Liver (tissue), 9 donors: Measurements from ENCODE around the gene SH3PXD2B. TPM values are rescaled to one million over a fixed set of nuclear protein-coding genes. Genes with fewer than 3 reads are reported as not detected.

ENCODE experiments used
- DNase-seq: peaks from one replicate; pipeline ENCODE4 v3.0.0-alpha.2; 2017; ENCODE audit warnings: low spot score
- H3K27ac ChIP-seq, 2 donors: one replicate each; pipeline ENCODE4 v1.7.0; 2013; ENCODE audit warnings: inconsistent platforms in 2 of 2, low read length in 2 of 2, control low read depth in 1 of 2, low read depth in 1 of 2, mild to moderate bottlenecking in 1 of 2
- H3K27me3 ChIP-seq, 4 donors: one replicate each; pipeline versions ENCODE4 v1.6.1 to v1.7.0; 2013; ENCODE audit warnings: low read length in 3 of 4, inconsistent platforms in 1 of 4, mild to moderate bottlenecking in 1 of 4, moderate library complexity in 1 of 4; ENCODE audit not compliant: control insufficient read depth in 4 of 4, insufficient read depth in 4 of 4
- H3K36me3 ChIP-seq, 4 donors: one replicate each; pipeline versions ENCODE4 v1.6.1 to v1.7.0; 2013; ENCODE audit warnings: low read length in 3 of 4, mild to moderate bottlenecking in 3 of 4, low read depth in 1 of 4, moderate library complexity in 1 of 4; ENCODE audit not compliant: control insufficient read depth in 4 of 4, insufficient read depth in 3 of 4
- H3K4me1 ChIP-seq, 4 donors: one replicate each; pipeline versions ENCODE4 v1.6.1 to v1.7.0; 2013; ENCODE audit warnings: low read length in 3 of 4, mild to moderate bottlenecking in 3 of 4, moderate library complexity in 1 of 4; ENCODE audit not compliant: control insufficient read depth in 4 of 4, insufficient read depth in 4 of 4
- H3K4me3 ChIP-seq, 3 donors: one replicate each; pipeline versions ENCODE4 v1.6.1 to v1.7.0; 2013; ENCODE audit warnings: low read length in 3 of 3, control low read depth in 1 of 3, low read depth in 1 of 3, mild to moderate bottlenecking in 1 of 3
- H3K9ac ChIP-seq, 2 donors: one replicate each; pipeline ENCODE4 v1.7.0; 2013; ENCODE audit warnings: low read length in 2 of 2, mild to moderate bottlenecking in 2 of 2, moderate library complexity in 2 of 2, control low read depth in 1 of 2, low read depth in 1 of 2
- H3K9me3 ChIP-seq, 4 donors: one replicate each; pipeline versions ENCODE4 v1.6.1 to v1.7.0; 2013; ENCODE audit warnings: low read length in 3 of 4; ENCODE audit not compliant: control insufficient read depth in 4 of 4
- ATF3 ChIP-seq: IDR thresholded peaks from 2 replicates; pipeline ENCODE4 v1.6.1; 2016; ENCODE audit warnings: antibody characterized with exemption
- CTCF ChIP-seq: fragments of 150-350 bp; IDR thresholded peaks from 2 replicates; pipeline ENCODE4 v1.5.1; 2017; ENCODE audit warnings: improper control_type of control experiment, low read depth, low read length; ENCODE audit not compliant: missing input control
- EGR1 ChIP-seq, 2 donors: IDR thresholded peaks; 2 replicates each; pipeline ENCODE4 v1.6.1; 2016 to 2018; ENCODE audit warnings: antibody characterized with exemption in 2 of 2, low read depth in 2 of 2
- HNF4A ChIP-seq, 2 donors: conservative IDR thresholded peaks; 2 replicates each; pipeline ENCODE4 v1.6.1; 2016; ENCODE audit warnings: antibody characterized with exemption in 2 of 2, mild to moderate bottlenecking in 2 of 2
- HNF4G ChIP-seq: IDR thresholded peaks from 2 replicates; pipeline ENCODE4 v1.6.1; 2016; ENCODE audit warnings: antibody characterized with exemption
- JUND ChIP-seq, 2 donors: IDR thresholded peaks; 2 replicates each; pipeline ENCODE4 v1.6.1; 2016; ENCODE audit warnings: antibody characterized with exemption in 2 of 2
- NR2F2 ChIP-seq: IDR thresholded peaks from 2 replicates; pipeline ENCODE4 v1.6.1; 2016; ENCODE audit warnings: antibody characterized with exemption
- RAD21 ChIP-seq, 2 donors: IDR thresholded peaks; 2 replicates each; pipeline ENCODE4 v1.6.1; 2016; ENCODE audit warnings: antibody characterized with exemption in 2 of 2, mild to moderate bottlenecking in 2 of 2
- REST ChIP-seq: IDR thresholded peaks from 2 replicates; pipeline ENCODE4 v1.6.1; 2016; ENCODE audit warnings: antibody characterized with exemption, mild to moderate bottlenecking
- RXRA ChIP-seq, 2 donors: IDR thresholded peaks; 2 replicates each; pipeline ENCODE4 v1.6.1; 2017 to 2018; ENCODE audit warnings: antibody characterized with exemption in 2 of 2, mild to moderate bottlenecking in 1 of 2
- SP1 ChIP-seq: IDR thresholded peaks from 2 replicates; pipeline ENCODE4 v1.6.1; 2018; ENCODE audit warnings: antibody characterized with exemption, mild to moderate bottlenecking
- TAF1 ChIP-seq: conservative IDR thresholded peaks from 2 replicates; pipeline ENCODE4 v1.6.1; 2016; ENCODE audit warnings: antibody characterized with exemption, mild to moderate bottlenecking
- YY1 ChIP-seq: IDR thresholded peaks from 2 replicates; pipeline ENCODE4 v1.6.1; 2016; ENCODE audit warnings: antibody characterized with exemption, mild to moderate bottlenecking
- ZBTB33 ChIP-seq: IDR thresholded peaks from 2 replicates; pipeline ENCODE4 v1.6.1; 2016; ENCODE audit warnings: antibody characterized with exemption
- WGBS: extraction: QIAGEN DNeasy Blood & Tissue Kit; methylation state at CpG from one replicate; pipeline ENCODE4 v1.1.7; 2013; 5-methylcytosine and 5-hydroxymethylcytosine counted together
- polyA plus RNA-seq, 2 donors: library from polyadenylated mRNA; stranded (reverse) in 1 of 2; unstranded in 1 of 2; fragments of 200-250 nt in 1 of 2; fragments of >200 nt in 1 of 2; fragmentation: Nextera tagmentation in 1 of 2; extraction: Ambion mirVana in 1 of 2; gene quantifications; one replicate each; pipeline versions ENCODE4 v1.2.1 to v1.2.3, GENCODE V29; 2013 to 2015
- total RNA-seq, 2 donors: library from RNA; depleted of rRNA; stranded (reverse); fragments of >200 nt; gene quantifications; one replicate each; pipeline ENCODE4 v1.2.3, GENCODE V29; 2014
- donor health status: healthy.
- donor health status: healthy.
- donor health status: healthy.
- donor health status: healthy.
- donor health status: healthy.

SH3PXD2B gene
- total and polyA plus RNA-seq, 4 donors: 1.1 to 3.3 (median 2.2) TPM

GRCh38 chr5:172380987-172381643, 73.2 kb downstream of the SH3PXD2B start:
- no peaks in the 10 kb centered on the region for H3K9me3 ChIP-seq
- no peaks in the 10 kb centered on the region for H3K36me3 ChIP-seq
- H3K27me3 ChIP-seq: no peaks in the 10 kb centered on the region
- H3K27ac ChIP-seq: no peak overlapping the region
- peaks cover 0 to 11% (median 9%) of the 10 kb centered on the region in 4 donors for H3K4me1 ChIP-seq
- TF ChIP-seq RXRA (IDR thresholded peaks at IDR 0.05) (no peak), CTCF (no peak), TAF1 (no peak), SP1 (no peak), NR2F2 (no peak), REST (no peak), RAD21 (IDR thresholded peaks at IDR 0.05) (no peak), EGR1 (IDR thresholded peaks at IDR 0.05; ENCODE audit: low read depth in 2 of 2) (no peak), ZBTB33 (no peak), HNF4G (no peak)
- no peak for DNase-seq
- H3K4me3 ChIP-seq: no peak overlapping the region
- H3K9ac ChIP-seq: no peak overlapping the region
- WGBS: 80% methylated on average over 21 of the region's 21 CpGs

- H3K27ac ChIP-seq: no peak overlapping the region
- H3K9me3 ChIP-seq: no peaks in the 10 kb centered on the region
- H3K4me1 ChIP-seq: peaks cover 0 to 11% (median 9%) of the 10 kb centered on the region in 4 donors
- no peaks in the 10 kb centered on the region for H3K36me3 ChIP-seq
- no peak for DNase-seq
- no peaks in the 10 kb centered on the region for H3K27me3 ChIP-seq
- no peak for TF ChIP-seq RAD21 (IDR thresholded peaks at IDR 0.05)
- TF ChIP-seq HNF4G: no peak
- no peak for TF ChIP-seq EGR1 (IDR thresholded peaks at IDR 0.05; ENCODE audit: low read depth in 2 of 2)
- no peak for TF ChIP-seq SP1
- no peak for TF ChIP-seq ATF3
- no peak for TF ChIP-seq HNF4A (conservative IDR thresholded peaks at IDR 0.05)
- TF ChIP-seq YY1: no peak
- no peak for TF ChIP-seq RXRA (IDR thresholded peaks at IDR 0.05)
- TF ChIP-seq JUND (IDR thresholded peaks at IDR 0.05): no peak
- H3K9ac ChIP-seq: no peak overlapping the region
- WGBS: 84% methylated on average over 18 of the region's 18 CpGs
- H3K4me3 ChIP-seq: no peak overlapping the region
These were observed 73.9 kb downstream of the SH3PXD2B start for GRCh38 chr5:172380301-172380986.
